ENCODE measurements around the gene FSTL1. TPM values are rescaled to one million over a fixed set of nuclear protein-coding genes. Genes with fewer than 3 reads are reported as not detected.

FSTL1 gene
- total RNA-seq, 1 experiment from 2014 or later = 20.7 TPM

DNA sequence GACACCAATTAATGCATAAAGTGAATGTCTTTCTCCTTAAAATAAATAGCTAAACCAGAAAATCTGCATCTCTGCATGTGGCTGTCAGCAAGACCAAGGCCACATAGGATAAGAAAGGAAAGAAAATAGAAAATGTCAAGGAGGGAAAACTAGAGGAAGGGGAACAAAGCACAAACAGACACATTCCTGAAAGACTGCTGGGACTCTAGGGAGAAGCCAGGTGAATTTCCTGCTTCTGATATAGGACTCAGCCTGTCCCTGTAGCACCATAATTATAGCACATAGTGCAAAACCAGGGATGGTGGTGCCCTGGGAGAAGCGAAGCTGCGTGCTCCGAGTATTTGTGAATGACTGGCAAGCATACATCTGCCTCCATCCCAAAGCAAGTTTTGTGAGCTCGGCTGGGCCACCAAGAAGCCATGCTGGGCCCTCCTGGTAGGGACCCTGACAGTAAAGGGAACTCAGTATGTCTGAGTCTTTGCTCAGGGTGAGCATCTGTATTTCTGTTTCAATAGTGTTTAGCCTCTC lies 14.2 kb downstream of the FSTL1 start:
- H3K27ac ChIP-seq (ENCODE audit: low read depth, low read length) = no peak overlapping the region
- no peaks in the 10 kb centered on the region; a peak in 1 of 4 replicates for H3K36me3 ChIP-seq (ENCODE audit: control insufficient read depth in 1 of 2, insufficient read depth in 2 of 2, low read length in 2 of 2)
- TF ChIP-seq ELF1 (IDR thresholded peaks at IDR 0.05; ENCODE audit: borderline replicate concordance, low read depth) (no peak), ZFX (IDR thresholded peaks at IDR 0.05) (no peak), SRF (IDR thresholded peaks at IDR 0.05; ENCODE audit: low read depth) (no peak), POLR2AphosphoS5 (IDR thresholded peaks at IDR 0.05; ENCODE audit: low read depth, low read length) (no peak)
- BruUV-seq (replicated peaks) = no TSS peak
- no peaks in the 10 kb centered on the region for H4K20me1 ChIP-seq (ENCODE audit: insufficient read depth)
- CTCF ChIA-PET = interaction anchor here (1.4 to 3.2 kb wide), 3 partner anchors 8 to 19 kb away, joined by 3 to 17 read pairs (median 4); no protein-coding TSS in a partner anchor
- DNase-seq (ENCODE audit: low read depth, low spot score) = no peak
- H3K9me2 ChIP-seq (ENCODE audit: insufficient read depth) = no peaks in the 10 kb centered on the region
- ATAC-seq = no peak
- H3K9ac ChIP-seq (ENCODE audit: low read length) = no peak overlapping the region
- H3K27me3 ChIP-seq (ENCODE audit: insufficient read depth, low read length) = no peaks in the 10 kb centered on the region
- H3K79me2 ChIP-seq (ENCODE audit: insufficient read depth, low read length) = no peaks in the 10 kb centered on the region
- RAD21 ChIA-PET (ENCODE audit: low non-redundant PET in 1 of 2, low total read pairs in 2 of 2, uncharacterized antibody in 2 of 2, unreplicated experiment in 2 of 2) = no interaction called here
- no peak overlapping the region for H3K4me3 ChIP-seq (replicated peaks in 1 of 2; ENCODE audit: low read depth in 1 of 2, low read length in 2 of 2)
- peak overlapping the region; percentile 57; the same call in 1 of the 2 replicates for H3K4me2 ChIP-seq (ENCODE audit: low read length)
- H3K4me1 ChIP-seq (ENCODE audit: control insufficient read depth in 1 of 2, insufficient read depth in 2 of 2, low read length in 2 of 2) = peaks cover 2 to 26% of the 10 kb centered on the region in 2 experiments; a peak in 3 of 4 replicates
- intact Hi-C loops (cut with micrococcal nuclease) = no loop called here
- POLR2A ChIA-PET = no interaction called here
- no peaks in the 10 kb centered on the region for H3K9me3 ChIP-seq (ENCODE audit: control insufficient read depth in 1 of 2, insufficient read depth in 1 of 2, low read depth in 1 of 2, low read length in 2 of 2)
- H2AFZ ChIP-seq (ENCODE audit: low read depth, low read length, poor library complexity, severe bottlenecking) = no peak overlapping the region

DNA sequence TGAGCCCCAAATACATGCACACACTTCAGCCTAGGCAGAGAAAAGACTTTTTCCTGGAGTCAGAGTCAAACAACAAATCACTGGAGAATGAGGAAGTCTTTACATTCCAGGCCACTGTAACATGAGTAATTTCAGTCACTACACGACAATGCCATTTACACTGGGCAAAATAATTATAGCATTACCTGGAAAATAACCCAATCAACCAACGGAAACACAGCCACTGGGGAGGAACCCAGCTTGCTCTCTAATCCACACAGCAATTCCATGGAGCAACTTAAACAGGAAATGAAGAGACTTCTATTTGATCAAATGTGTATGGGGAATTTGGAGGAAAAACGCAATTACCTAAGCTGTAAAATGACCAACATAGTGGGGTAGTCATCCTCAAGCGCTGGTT lies 15.2 kb downstream of the FSTL1 start:
- intact Hi-C loops (cut with micrococcal nuclease) = no loop called here
- peak overlapping the region; percentile 30; the same call in 1 of the 2 replicates for H3K27ac ChIP-seq (ENCODE audit: low read depth, low read length)
- ATAC-seq = peak; percentile 80
- peak; percentile 61 for TF ChIP-seq JUND (IDR thresholded peaks at IDR 0.05)
- TF ChIP-seq, protein P1, sequence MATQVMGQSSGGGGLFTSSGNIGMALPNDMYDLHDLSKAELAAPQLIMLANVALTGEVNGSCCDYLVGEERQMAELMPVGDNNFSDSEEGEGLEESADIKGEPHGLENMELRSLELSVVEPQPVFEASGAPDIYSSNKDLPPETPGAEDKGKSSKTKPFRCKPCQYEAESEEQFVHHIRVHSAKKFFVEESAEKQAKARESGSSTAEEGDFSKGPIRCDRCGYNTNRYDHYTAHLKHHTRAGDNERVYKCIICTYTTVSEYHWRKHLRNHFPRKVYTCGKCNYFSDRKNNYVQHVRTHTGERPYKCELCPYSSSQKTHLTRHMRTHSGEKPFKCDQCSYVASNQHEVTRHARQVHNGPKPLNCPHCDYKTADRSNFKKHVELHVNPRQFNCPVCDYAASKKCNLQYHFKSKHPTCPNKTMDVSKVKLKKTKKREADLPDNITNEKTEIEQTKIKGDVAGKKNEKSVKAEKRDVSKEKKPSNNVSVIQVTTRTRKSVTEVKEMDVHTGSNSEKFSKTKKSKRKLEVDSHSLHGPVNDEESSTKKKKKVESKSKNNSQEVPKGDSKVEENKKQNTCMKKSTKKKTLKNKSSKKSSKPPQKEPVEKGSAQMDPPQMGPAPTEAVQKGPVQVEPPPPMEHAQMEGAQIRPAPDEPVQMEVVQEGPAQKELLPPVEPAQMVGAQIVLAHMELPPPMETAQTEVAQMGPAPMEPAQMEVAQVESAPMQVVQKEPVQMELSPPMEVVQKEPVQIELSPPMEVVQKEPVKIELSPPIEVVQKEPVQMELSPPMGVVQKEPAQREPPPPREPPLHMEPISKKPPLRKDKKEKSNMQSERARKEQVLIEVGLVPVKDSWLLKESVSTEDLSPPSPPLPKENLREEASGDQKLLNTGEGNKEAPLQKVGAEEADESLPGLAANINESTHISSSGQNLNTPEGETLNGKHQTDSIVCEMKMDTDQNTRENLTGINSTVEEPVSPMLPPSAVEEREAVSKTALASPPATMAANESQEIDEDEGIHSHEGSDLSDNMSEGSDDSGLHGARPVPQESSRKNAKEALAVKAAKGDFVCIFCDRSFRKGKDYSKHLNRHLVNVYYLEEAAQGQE (IDR thresholded peaks at IDR 0.05; ENCODE audit: low read depth) = no peak
- TF ChIP-seq, protein P2, sequence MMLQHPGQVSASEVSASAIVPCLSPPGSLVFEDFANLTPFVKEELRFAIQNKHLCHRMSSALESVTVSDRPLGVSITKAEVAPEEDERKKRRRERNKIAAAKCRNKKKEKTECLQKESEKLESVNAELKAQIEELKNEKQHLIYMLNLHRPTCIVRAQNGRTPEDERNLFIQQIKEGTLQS (IDR thresholded peaks at IDR 0.05) = no peak
- TF ChIP-seq SRF (IDR thresholded peaks at IDR 0.05; ENCODE audit: low read depth) = no peak
- TF ChIP-seq ZFX (IDR thresholded peaks at IDR 0.05) = no peak
- TF ChIP-seq TCF7L2 (IDR thresholded peaks at IDR 0.05; ENCODE audit: borderline replicate concordance, extremely low read depth, insufficient read depth, insufficient read length) = no peak
- peak; percentile 84 for TF ChIP-seq SP1 (IDR thresholded peaks at IDR 0.05; ENCODE audit: low read depth)
- peak; percentile 20; the same call in 1 of the 2 replicates for TF ChIP-seq CEBPB (IDR thresholded peaks at IDR 0.05; ENCODE audit: low read depth)
- peak; percentile 72 for TF ChIP-seq FOSL1 (IDR thresholded peaks at IDR 0.05; ENCODE audit: low read depth)
- TF ChIP-seq, protein P3, sequence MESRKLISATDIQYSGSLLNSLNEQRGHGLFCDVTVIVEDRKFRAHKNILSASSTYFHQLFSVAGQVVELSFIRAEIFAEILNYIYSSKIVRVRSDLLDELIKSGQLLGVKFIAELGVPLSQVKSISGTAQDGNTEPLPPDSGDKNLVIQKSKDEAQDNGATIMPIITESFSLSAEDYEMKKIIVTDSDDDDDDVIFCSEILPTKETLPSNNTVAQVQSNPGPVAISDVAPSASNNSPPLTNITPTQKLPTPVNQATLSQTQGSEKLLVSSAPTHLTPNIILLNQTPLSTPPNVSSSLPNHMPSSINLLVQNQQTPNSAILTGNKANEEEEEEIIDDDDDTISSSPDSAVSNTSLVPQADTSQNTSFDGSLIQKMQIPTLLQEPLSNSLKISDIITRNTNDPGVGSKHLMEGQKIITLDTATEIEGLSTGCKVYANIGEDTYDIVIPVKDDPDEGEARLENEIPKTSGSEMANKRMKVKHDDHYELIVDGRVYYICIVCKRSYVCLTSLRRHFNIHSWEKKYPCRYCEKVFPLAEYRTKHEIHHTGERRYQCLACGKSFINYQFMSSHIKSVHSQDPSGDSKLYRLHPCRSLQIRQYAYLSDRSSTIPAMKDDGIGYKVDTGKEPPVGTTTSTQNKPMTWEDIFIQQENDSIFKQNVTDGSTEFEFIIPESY (IDR thresholded peaks at IDR 0.05; ENCODE audit: extremely low read depth, insufficient replicate concordance, low read length) = no peak

More for the DNA sequence above, 15.2 kb downstream of the FSTL1 start:
- Histone ChIP-seq H3K9ac (ENCODE audit: low read length) (peak overlapping the region; percentile 41), H4K20me1 (ENCODE audit: insufficient read depth) (no peaks in the 10 kb centered on the region), H3K36me3 (ENCODE audit: control insufficient read depth in 1 of 2, insufficient read depth in 2 of 2, low read length in 2 of 2) (no peaks in the 10 kb centered on the region; a peak in 1 of 4 replicates), H3K4me3 (replicated peaks in 1 of 2; ENCODE audit: low read depth in 1 of 2, low read length in 2 of 2) (peak overlapping the region in 1 of 2 experiments; percentile 5; a peak in 1 of 4 replicates), H3K9me2 (ENCODE audit: insufficient read depth) (no peaks in the 10 kb centered on the region), H3K27me3 (ENCODE audit: insufficient read depth, low read length) (no peaks in the 10 kb centered on the region), H3K4me2 (ENCODE audit: low read length) (peak overlapping the region; percentile 57), H2AFZ (ENCODE audit: low read depth, low read length, poor library complexity, severe bottlenecking) (no peak overlapping the region), H3K9me3 (ENCODE audit: control insufficient read depth in 1 of 2, insufficient read depth in 1 of 2, low read depth in 1 of 2, low read length in 2 of 2) (no peaks in the 10 kb centered on the region), H3K4me1 (ENCODE audit: control insufficient read depth in 1 of 2, insufficient read depth in 2 of 2, low read length in 2 of 2) (peaks cover 2 to 26% of the 10 kb centered on the region in 2 experiments; a peak in 3 of 4 replicates), H3K79me2 (ENCODE audit: insufficient read depth, low read length) (no peaks in the 10 kb centered on the region)
- peak; percentile 50 for DNase-seq (ENCODE audit: low read depth, low spot score)
- CTCF ChIA-PET = interaction anchor here (1.4 to 3.2 kb wide), 3 partner anchors 9 to 123 kb away, joined by 4 to 17 read pairs (median 4); no protein-coding TSS in a partner anchor
- POLR2A ChIA-PET = no interaction called here
- RAD21 ChIA-PET (ENCODE audit: low non-redundant PET in 1 of 2, low total read pairs in 2 of 2, uncharacterized antibody in 2 of 2, unreplicated experiment in 2 of 2) = no interaction called here
- no TSS peak for BruUV-seq (replicated peaks)

All from HCT116 (cell line).